Superior temporal gyrus (tissue), 1 donor: ENCODE results near the gene SLC30A3.

Experiments
- DNase-seq: peaks from one replicate; pipeline ENCODE4 v3.0.0-alpha.2; 2016; ENCODE audit errors: extremely low spot score

The SLC30A3 gene

DNA sequence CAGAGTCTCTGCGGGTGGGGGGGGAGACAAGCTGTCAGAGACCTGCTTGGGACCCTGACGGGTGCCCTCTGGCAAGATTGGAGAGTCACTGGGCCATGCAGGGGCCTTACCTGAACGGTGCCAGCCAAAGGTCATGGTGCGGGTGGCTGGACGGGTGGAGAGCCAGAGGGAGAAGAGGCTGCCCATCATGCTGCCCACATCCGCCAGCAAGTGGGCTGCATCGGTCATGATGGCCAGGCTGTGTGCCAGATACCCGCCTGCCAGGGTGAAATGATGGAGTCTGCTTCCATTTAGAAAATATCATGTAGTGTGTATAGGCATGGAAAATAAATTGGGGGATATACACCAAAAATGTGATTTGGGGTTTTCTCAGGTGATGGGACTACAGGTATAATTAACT, 4.8 kb downstream of the SLC30A3 start:
- no peak for DNase-seq

DNA sequence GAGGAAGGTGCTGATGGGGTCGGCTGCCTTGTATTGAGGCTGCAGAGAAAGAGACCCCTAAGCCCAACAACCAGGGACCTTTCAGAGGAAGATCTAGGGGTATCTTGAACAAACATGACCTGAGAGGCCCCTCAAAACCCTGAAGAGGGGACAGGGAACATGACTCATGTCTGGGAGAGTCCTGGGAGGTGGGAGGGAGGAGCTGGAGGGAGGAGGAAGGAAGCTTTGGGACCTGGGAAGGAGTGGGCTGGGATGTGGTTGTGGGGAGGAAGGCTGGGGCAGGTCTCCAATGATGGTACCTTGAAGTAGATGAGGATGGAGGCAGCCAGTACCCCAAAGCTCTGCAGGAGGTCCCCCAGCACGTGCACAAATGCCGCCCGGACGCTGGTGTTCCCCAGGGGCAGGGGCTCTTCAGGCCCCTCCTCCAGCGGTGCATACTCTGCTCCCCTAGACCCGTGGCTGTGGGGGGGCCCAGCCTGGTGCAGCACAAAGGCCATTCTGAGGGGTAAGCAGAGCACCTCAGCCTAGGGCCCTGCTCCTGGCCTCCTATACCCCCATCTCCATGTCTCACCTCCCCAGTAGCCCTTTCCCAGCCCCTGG, 5.9 kb downstream of the SLC30A3 start:
- no peak for DNase-seq

DNA sequence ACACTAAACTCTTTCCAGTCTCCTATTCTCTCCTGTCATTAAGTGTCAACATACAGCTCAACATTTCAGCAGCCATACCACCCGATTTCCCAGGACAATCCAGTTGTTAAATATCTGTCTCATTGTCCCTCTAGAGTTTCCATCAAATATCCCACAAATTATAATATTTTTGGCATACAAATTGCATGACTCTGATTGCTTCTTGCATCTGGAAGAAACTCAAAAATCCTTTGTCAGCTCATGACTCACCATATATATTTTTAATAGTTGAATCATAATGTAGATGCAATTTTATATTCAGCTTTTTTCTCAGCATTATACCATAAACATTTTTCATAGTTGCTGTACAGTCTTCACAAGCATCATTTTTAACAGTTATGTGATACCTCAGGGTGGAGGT, 7.2 kb downstream of the SLC30A3 start:
- DNase-seq: no peak

DNA sequence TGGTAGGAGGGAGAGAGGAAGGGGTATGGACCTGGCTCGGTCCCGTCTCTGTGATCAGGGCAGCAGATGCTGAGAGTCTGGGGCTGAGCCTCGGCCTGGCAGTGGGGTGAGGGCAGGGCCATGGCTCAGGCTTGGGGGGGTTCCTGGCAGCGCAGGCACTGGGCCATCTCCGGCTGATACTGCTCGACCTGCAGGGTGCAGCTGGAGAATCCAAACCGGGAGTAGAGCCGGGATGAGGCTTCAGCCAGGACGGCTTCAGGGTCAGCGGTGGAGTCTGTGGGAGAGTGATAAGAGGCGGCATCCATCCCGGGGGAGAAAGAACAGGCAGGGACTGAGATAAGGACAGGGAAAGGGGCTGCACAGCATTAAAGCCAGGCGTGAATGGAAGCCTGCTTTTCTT, 7.7 kb downstream of the SLC30A3 start:
- no peak for DNase-seq

DNA sequence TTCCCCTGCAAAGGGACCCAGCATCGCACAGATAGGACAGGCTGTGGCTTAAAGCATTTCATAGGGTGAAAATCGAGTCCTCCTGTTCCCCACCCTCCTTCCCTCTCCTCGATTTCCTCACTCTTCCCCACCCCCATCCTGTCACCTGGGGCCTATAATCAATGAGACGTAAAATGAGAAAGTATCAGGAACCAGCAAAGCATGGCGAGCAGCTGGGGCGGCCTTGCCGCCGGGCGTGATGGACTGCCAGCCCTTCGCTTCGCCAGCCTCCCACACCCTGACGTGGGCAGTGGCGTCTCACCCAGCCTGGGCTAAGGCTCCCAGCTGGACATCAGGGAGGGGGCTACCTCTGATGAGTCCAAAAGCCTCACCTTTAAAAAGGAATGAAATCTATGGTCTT, 11.1 kb downstream of the SLC30A3 start:
- DNase-seq: no peak

DNA sequence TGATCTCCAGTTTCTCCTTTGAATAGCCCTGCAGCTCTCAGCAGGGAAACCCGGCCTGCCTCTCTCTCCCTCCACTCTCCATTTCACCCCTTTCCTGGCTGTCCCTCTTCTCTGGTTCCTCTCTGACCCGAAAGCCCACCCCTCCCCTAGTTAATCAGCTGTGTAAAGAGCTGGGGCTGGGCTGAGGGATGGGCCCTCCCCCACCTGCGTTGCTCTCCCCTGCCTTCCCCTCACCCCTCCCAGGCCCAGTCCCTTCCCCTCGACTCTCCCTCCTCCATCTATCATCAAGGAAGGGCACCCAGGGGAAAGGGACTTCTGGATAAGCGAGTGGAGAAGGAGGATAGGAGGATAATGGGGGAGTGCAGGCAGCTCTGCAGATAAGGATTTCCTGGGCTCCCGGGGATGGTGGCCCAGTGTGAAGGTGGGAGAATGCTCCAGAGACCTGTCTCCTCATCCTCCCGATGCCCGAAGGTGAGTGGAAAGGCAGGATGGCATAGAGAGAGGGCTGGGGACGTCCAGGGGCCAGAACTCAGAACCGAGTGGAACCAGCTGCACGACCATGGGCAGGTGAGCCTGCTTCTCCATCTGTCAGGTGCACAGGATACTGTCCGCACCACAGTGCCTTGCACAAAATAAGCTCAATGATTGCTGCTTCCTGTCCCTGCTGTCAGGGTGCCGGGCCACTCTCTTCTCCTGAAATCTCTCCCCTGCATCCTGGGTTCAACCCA, 12.0 kb downstream of the SLC30A3 start:
- DNase-seq: no peak

DNA sequence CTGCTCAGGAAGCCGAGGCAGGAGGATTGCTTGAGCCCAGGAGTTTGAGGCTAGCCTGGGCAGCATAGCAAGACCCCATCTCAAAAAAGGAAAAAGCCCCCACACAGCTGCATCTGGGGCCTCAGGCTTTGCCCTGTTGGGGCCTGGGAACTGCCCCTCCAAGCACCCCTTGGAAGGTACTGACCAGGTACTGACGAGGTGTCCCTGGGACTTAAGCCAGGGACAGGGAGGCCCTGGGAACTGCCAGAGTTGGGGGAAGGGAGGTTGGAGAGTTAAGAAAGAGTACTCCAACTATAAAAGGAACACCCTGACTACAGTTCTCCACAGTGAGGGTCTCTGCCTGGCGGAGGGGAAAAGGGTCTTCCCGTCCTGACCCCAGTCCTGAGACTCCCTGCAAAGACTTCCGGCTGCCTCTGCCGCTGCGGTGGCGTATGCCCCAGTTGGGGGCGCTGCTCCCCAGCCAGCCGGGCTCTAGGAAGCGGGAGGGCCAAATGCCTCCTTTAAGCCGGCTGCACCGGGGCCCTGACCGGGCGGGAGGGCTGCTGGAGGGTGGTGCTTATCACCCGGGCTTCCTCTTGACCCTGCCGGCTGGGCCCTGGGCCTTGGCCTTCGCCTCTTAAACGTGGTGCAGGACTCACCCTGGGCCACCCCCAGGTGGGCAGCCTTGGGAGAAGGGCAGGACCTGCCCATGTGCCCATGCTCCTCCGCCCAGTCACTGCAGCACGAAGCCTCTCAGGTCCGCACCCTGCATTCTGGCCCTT, 12.8 kb downstream of the SLC30A3 start:
- no peak for DNase-seq

DNA sequence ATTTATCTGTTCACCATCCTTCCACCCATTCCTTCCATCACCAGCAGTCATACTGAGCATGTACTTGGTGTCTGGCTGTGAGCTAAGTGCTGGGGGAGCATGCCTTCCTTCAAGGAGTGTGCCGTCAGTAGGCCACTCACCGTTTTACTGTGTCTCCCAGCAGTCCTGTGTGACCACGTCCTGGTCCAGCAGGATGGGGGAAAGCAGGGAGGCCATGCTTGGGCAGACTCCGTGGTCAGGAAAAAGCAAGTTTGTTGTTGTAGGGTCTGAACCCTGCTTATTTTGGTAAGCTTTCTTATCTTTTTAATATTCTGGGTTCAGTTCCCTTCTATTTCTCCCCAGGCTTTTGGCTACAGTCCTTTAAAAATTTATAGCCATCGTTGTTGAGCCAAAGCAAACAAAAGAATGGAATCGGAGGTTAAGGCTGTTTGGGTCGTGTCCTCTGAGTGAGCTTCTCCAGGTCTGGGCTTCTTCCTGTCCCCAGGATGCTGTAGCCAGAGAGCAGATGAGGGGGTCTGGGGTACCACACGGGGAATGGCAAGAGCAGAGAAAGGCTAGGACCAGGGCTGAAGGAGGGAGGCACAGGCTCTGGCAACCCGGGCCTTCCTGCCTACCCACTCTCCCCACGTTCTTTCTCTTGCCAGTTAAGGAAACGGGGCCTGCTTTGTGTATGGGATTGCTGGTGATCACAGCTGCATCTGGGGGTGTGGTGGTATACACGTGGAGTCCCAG, 13.5 kb downstream of the SLC30A3 start:
- no peak for DNase-seq

DNA sequence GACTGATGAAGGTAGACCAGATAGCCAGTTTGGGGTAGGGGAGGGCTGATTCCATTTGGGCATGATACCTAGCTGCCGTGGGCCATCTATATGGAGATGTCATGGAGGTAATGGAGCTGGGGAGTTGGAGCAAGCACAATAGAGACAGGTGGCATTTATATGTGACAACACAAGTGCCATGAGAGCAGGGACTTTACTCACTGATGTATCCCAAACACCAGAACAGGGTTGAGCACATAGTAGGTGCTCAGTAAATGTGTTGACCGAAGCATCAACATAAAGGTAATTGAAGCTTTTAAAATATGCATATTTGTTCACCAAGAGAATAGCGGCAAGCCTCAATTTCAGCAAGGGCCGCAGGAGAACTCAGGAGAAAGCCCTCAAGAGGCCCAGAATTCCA, 15.0 kb downstream of the SLC30A3 start:
- DNase-seq: no peak

DNA sequence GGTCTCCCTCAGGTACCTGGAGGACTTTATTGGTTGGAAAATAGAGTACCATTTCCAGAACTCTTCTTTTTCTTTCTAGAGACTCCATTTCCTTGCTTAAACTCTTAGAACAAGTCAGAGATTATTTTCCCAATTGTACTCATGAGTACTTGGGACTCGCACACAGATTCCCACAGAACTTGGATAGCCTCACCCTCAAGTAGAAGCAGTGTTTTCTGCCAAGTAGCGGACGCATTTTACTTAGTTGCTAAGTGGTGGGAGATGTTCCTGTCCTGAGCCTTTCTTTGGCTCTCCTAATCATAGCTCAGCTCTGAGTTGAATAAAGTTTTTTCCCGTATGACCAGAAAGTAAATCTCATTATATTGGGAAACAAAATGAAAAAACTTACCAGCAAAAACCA, 17.2 kb downstream of the SLC30A3 start:
- no peak for DNase-seq

DNA sequence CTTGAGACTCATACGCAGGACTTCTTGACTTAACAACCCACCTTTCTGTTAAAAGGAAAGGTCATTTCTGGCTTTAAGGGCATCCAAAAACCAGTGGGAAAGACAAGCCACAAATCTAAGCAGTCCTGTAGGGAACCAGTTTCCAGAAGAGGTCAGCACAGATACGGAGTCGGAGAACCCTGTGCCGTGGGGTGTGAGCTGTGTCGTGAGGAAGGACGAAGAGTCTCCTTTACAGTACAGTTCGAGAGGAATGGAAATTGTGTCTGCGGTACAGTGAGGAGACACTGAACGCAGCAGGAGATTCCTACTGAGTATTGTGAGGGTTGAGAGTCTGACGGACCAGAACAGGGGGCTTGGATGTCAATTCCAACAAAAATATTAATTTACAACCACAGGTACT, 17.7 kb downstream of the SLC30A3 start:
- DNase-seq: no peak

DNA sequence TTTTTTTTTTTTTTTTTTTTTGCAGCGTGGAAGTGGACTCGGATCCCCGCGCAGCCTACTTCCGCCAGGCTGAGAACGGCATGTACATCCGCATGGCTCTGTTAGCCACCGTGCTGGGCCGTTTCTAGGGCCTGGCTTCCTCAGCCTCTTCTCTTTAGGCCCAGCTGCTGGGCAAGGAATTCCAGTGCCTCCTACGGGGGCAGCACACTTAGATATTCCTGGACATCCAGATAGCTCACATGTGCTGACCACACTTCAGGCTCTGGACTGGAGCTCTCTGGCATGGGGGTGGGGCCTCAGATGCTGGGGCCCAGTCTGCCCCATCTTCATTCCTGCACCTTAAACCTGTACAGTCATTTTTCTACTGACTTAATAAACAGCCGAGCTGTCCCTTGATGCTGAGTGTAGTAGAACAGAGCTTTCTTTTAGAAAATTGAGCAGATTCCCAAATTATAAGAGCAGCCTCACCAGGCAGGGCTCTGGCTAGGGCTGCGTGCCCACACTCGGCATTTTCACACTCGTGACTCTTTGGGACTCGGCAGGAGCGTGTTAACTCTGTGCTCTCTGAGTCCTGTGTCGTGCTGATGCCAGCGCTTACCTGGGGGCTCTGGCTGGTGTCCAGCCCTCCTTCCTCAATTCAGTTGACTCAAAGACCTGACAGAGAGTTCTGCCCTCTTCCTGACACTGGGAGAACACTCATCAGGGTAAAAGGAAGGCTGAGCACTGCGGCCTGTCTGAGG, 19.3 kb downstream of the SLC30A3 start:
- no peak for DNase-seq

DNA sequence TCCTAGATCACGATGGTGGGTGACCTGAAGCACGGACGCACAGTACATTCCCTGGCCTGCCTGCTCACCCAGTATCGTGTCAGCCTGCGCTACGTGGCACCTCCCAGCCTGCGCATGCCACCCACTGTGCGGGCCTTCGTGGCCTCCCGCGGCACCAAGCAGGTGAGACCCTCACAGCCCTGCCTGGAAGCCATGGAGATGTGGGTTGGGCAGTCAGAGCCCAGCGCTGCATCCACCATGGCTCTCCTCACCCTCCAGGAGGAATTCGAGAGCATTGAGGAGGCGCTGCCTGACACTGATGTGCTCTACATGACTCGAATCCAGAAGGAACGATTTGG, 20.3 kb downstream of the SLC30A3 start:
- no peak for DNase-seq

DNA sequence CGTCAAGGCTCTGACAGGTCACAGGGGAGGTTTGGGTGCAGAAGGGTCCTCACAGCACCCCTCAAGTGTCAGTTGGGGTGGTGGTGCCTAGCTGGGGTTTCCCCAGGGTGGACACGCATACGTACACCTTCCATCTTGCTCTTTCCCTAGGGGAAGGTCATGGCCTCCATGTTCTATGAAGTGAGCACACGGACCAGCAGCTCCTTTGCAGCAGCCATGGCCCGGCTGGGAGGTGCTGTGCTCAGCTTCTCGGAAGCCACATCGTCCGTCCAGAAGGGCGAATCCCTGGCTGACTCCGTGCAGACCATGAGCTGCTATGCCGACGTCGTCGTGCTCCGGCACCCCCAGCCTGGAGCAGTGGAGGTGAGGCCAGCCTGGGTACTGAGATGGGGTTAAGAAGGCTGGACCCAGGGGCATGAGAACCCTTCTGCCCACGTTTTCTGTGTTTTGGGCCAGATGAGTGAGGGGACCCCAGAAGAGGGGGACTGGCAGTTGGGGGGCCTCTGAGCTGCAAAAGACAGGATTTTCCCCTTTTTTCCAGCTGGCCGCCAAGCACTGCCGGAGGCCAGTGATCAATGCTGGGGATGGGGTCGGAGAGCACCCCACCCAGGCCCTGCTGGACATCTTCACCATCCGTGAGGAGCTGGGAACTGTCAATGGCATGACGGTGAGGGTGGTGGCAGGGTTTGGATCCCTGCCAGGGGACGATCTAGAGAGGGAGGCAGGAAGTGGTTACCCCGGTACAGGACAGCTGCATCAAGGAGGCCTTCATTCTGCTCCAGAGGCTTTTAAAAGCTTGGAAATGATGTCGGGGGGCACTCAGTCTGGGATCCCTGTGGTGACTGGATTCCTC, 20.9 kb downstream of the SLC30A3 start:
- DNase-seq: no peak

DNA sequence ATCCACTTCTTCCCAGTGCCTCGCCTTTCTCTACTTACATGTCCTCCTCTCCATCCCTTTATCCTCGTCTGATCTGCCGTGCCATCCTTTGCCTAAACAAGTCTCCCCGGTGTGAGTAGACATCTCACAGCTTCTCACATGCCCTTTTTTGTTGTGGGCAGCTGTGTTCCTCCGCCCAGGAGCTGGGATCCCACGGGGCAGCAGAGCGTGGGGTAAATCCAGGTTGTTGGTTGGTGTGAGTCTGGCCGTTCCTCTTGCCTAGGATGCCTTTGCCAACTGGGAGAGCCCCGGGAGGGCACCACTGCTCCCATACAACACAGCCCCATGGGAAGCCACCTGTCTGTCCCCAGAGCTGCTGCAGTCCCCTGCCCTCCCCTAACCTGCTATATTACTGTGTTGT, 22.4 kb downstream of the SLC30A3 start:
- DNase-seq: no peak

DNA sequence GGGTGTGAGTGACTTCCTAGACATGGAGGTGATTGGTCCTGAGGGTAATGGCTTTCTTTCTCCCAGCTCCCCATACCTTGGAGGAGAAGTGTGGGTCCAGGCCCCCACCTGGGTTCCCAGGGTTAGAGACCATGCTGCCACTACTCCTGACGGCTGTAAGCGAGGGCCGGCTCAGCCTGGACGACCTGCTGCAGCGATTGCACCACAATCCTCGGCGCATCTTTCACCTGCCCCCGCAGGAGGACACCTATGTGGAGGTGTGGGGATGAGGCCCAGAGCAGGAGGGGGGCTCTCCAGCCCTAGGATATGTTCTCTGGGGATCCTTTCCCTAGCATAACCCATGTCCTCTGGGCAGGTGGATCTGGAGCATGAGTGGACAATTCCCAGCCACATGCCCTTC, 23.9 kb downstream of the SLC30A3 start:
- no peak for DNase-seq

DNA sequence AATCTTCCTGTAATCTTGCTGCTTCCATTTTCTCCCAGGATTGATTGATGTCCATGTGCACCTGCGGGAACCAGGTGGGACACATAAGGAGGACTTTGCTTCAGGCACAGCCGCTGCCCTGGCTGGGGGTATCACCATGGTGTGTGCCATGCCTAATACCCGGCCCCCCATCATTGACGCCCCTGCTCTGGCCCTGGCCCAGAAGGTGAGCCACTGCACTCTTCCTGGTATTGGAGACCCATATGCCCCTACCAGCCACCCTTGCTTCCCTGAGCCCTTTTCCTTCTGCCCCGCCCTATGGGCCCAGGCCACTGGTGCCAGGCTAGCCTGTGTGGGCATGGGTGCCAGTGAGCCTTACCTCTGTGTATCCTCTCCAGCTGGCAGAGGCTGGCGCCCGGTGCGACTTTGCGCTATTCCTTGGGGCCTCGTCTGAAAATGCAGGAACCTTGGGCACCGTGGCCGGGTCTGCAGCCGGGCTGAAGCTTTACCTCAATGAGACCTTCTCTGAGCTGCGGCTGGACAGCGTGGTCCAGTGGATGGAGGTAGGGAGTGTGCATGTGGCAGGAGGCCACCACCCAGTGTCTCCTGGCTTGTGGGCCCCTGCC, 25.4 kb downstream of the SLC30A3 start:
- no peak for DNase-seq

DNA sequence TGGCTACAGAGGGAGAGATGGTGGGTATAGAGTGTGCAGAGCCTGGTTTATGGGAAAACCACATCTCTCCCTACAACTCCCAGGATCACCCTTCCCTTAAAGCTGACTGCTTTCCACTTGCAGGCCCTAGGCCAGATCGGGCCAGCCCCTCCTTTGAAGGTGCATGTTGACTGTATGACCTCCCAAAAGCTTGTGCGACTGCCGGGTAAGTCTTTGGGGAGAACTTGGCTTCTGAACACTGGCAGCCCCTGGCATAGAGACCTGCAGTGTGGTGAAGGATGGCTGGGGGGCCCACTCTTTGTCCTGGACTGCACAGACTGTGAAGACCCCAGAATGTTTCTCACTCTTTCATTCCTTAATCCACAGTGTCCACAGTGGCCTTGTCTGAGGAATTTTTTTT, 26.2 kb downstream of the SLC30A3 start:
- DNase-seq: no peak

DNA sequence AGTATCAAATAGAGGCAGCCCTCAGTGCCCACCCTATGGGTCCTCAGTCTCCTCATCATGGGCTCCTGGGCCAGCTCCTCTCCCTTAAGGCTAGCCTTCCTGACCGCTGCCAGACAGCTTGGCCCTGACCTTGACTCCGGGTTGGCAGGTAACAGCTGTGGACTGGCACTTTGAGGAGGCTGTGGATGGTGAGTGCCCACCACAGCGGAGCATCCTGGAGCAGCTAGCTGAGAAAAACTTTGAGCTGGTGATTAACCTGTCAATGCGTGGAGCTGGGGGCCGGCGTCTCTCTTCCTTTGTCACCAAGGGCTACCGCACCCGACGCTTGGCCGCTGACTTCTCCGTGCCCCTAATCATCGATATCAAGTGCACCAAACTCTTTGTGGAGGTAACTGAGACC, 26.7 kb downstream of the SLC30A3 start:
- no peak for DNase-seq

DNA sequence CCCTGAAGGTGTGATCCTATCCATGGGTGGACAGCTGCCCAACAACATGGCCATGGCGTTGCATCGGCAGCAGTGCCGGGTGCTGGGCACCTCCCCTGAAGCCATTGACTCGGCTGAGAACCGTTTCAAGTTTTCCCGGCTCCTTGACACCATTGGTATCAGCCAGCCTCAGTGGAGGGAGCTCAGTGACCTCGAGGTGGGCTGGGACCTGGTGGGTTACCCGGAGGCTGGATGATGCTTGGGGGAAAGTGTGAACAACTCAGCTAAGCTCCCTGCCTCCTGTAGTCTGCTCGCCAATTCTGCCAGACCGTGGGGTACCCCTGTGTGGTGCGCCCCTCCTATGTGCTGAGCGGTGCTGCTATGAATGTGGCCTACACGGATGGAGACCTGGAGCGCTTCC, 29.5 kb downstream of the SLC30A3 start:
- no peak for DNase-seq

DNA sequence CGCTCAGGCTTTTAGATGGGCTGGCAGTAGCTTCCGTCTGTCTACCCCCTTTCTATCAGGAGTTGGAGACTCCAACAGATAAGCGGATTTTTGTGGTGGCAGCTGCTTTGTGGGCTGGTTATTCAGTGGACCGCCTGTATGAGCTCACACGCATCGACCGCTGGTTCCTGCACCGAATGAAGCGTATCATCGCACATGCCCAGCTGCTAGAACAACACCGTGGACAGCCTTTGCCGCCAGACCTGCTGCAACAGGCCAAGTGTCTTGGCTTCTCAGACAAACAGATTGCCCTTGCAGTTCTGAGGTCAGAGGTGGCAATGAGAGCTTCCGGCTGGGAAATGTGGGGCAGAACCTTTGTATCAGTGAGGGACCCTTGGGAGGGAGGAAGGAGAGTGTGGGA, 30.9 kb downstream of the SLC30A3 start:
- no peak for DNase-seq
